Hippocampal formation (tissue), 2 donors: ENCODE results near the gene PXMP2.

ENCODE experiments used
- DNase-seq, 2 donors: peaks; one replicate each; lab custom pipeline; 2025; lab: John Stamatoyannopoulos, UW

The PXMP2 gene

DNA sequence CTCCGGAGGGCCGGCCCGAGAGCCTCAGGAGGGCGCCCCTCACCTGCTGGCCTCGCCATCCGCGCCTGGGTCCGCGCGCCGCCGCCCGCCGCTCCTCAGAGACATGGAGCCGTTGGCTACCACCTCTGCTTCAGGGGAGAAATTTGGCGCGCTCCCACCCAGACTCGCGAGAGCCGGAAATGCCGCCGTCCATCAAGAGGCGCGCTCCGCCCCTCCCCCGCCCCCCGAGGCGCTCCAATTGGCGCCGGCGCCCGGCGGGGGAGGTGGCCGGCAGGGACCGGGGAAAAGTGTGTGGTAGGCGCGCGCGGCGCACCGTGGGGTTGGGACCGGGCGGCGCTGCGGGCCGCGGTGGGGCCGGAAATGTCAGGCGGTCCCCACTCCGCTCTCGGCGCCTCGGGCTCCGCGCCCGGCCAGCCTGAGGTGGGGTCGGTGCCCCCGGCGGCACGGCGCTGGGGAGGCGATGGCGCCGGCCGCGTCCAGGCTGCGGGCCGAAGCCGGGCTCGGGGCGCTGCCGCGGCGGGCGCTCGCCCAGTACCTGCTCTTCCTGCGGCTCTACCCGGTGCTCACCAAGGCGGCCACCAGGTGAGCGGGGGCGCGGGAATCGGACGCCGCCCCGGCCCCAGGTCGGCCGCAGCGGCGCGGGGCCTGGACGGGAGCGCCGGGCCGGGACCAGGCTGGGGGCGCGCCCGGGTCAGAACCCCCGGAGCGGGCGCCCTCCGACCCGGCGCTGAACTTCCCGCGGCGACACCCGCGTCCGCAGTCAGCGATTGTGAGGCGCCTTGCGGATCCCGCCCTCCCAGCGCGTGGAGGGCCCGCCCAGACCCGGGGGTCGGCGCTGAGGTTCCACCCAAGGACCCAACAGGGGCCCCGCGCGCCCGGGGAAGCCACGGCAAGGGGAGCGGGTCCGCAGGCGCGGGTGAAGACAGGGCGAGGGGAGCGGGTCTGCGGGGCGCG is at the start of gene PXMP2, which contains the start of gene POLE:
TSS of gene PXMP2 (plus strand) at position 377 of the 954 bp plus-strand sequence. CDS start at position 461, 84 bp downstream.
TSS of gene POLE (minus strand) at position 132 of the 954 bp plus-strand sequence. CDS start at position 105, 27 bp downstream.
- peak; percentile 88 for DNase-seq

DNA sequence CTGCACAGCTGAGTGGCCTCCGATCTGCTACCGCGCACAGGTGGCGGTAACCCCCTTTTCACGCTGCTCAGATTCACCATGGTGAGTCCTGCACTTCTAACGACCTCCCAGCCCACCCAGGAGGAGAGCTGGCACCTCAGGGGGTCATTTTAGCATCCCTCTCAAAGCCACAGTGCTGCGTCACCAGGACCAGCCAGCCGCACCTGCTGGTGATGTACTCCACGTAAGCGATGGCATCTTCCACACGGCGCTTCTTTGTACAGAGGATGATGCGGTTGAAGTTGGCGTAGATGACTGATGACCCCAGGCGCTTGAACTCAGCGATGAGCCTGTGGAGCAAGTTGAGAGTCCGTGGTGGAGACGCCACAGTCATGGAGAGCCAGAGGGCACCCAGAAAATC is 49.6 kb upstream of the PXMP2 start:
- no peak for DNase-seq

DNA sequence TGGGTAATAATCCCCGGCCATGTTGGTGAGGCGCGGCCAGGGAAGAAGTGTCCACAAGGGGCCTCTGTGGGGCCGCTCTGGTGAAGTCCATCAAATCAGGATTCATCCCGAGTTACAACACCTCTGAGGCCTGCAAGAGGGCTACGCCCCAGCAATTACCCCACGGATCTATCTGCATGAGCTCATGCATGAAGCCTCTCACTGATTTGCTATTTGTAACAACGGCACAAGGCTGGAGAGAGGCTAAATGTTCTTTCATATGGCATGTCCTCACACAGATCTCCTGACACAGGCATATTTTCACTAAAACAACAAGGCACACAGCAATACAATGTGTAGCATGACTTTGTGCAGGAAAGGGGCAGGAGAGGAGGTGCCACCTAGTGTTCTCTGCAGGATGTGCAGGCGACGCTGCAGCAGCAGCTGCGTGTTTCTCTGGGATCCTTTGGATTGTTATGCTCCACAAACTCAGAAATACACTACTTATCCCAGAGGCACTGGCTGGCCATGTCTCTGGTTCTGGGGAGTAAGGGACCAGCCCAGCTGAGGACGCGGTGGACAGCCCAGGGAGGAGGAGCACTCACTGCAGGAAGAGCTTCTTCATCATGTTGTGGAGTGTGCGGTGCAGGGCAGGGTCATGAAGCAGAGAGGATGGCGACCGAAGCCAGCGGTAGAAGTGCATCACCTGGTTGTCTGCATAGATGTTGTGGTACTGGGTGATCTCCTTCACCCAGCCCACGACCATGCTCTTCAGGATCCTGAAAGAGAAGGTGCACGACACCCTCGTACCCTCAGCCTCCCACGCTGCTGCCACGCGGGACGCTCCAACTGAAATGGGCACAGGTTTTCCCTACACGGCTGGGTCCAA is 48.6 kb upstream of the PXMP2 start:
- DNase-seq = no peak

DNA sequence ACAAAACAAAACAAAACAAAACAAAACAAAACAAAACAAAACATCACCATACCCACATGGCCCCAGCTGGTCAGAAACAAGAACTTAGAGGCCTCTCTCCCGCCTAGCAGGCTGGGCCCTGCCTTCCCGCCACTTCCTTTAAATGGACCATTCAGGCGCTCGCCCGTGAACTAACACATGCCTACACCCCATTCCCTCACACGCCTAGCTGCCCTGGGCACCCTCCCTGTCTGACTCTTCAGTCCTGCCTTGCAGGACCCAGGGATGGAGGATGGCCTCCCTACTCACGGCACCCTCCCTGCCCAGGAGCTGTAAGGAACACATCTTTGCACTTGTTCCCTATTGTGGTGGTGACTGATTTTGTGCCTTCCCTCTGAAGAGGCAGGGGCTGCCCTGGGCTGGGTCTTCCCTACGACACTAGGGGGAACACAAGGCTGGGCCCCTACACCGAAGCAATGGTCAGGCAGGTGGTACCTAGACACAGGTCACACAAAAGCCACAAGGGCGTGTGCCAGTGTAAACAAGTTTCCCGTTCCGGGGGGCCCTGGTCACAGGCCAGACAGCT is 47.3 kb upstream of the PXMP2 start:
- DNase-seq = no peak

DNA sequence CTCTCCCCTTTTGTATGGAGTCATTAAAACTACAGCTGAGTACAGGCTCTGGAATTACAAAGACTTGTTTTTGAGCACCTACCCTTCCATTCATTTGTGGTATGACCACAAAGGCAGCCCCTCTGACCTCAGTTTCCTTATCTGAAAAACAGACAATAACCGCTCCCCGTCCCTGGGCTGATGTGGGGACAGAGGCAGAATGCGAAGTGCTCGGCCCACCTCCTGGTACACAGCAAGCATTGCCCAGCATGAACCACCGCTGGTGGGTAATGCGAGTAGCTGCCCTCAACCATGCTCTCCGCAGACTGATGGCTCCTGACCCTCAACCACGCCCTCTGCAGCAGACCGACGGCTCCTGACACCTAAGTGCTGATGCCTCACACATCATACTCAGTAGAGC is 46.5 kb upstream of the PXMP2 start:
- no peak for DNase-seq

DNA sequence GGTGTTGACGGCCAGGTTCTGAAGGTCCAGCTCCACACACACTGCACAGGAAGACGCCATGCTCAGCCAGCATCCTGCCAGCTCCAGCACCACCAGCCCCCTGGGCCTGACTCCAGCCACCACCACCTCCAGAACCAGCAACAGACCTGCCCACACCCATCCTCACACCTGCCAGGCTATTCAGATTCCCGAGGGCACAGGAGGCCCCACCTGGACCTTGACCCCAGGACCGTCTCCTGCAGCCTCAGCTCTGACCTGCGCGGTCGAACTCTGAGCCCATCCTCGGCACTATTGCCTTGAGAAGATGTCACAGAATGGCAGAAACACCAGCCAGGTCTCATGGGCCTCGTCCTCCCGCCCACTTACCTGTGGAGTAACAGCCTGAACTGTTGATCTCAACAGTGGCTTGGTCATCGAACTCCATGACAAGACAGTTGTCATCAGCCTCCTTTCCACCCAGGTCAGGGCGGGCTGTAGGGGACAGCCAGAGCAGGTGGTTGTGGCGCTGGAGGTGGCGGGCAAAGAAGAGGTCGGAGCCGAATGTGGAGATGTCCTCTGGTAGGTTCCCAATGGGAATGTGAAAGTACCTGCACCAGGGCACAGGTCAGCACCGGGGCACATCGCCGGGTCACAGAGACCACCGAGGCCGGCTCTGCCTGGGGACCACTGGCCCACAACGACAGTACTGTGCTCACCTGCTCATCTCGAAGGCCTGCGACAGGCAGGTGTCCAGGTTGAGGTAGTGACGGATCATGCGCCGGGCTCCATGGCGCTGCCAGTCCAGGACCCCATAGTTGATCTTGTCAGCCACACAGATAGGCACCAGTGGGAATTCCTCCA is 45.4 kb upstream of the PXMP2 start:
- no peak for DNase-seq

DNA sequence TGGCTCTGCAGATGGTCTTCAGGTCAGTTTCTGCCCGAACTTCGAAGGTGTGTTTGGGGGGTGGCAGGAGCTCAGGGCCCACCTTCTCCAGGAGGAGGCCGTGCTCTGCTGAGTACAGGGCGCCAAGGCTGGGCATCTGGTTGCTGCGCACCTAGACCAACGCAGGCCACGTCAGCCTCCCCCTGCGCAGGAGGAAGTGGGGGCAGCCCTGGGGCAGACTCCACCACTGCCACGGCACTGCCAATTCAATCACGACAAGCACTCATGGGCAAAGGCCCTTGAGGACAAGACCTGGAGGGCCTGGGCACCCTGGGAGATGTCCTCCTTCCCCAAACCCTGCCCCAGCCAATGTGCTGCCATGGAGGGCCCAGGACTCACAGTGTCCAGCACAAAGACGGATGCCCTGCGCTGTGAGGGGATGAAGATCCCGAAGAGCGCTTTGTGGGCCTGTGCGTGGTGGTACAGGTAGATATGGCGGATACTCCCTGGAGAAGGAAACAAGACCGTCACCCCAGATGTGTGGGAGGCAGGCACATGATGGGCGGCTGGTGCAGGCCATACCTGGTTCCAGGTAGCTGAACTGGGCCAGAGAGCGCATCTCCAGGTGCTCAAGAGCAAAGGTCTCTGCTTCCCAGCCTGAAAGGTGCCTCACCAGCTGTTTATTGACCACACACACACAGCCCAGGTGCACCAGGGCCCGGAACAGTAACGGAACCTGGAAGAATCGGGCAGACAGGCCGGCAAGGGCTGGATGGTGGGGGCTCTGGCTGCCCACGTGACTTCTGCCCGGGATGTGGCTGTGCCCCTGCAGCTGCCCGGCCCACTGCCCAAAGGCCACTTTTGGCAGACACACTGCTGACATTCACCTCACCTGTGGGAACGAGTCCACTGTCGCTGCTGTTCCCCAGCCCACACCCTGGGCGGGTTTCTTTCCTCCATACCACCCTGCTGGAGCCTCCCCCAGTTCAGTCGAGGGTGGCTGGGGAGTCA is 44.2 kb upstream of the PXMP2 start:
- DNase-seq = no peak

DNA sequence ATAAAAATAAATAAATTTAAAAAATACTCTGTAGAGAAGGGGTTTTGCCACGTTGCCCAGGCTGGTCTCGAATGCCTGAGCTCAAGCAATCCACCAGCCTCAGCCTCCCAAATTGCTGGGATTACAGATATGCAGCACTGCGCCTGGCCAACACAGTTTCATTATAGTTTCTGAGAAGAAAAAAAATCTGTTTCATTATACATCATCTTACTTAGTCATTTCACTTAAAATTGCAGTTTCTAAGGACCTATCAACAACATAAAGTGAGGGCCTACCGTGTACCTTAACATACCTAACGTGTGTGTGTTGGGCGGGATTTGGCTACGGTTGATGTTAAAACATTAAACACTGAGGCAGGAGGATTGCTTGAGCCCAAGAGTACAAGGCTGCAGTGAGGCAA is 40.5 kb upstream of the PXMP2 start:
- no peak for DNase-seq

DNA sequence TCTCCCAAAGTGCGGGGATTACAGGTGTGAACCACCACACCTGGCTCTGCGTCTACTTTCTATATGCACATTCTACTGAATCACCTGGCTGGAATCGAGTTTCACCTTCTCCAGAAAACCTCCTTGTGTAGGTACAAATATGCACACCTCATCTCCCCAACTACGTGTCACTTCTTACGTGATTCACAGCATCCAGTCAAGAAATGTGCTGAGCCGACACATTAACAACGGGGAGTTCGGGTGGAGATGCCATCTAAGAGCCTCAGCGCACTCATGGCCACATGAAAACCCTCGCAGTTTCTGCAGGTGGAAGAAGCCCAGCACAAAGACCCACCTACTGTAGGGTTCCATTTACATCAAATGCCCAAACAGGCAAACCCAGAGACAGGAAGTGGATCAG is 39.5 kb upstream of the PXMP2 start:
- no peak for DNase-seq

DNA sequence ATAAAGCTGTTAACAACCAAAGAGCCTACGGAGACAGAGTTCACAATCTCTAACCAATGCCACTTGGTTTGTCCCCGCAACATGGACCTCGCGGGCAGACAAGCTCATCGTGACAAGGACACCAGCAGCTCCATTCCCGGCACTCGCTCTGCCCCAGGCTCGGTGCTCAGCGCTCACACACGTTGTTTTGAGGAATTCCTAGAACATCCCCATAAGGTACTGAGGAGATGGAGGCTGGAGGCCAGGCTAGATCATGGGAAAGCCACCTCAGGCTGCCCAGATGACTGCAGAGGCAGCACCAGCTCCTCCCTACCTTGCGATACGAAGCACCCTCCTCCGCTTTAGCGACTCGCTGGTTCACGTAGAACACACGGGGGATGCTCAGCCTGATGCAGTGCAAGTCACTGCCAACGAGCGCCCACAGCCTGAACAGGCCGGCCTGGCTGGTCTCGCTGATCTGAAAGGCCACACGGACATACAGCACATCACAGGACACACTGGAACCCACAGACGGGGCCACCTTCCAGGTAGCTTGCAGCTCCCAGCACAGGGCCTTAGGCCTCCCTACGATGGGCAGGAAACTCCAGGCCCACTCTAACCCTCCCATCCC is 38.7 kb upstream of the PXMP2 start:
- DNase-seq = no peak

DNA sequence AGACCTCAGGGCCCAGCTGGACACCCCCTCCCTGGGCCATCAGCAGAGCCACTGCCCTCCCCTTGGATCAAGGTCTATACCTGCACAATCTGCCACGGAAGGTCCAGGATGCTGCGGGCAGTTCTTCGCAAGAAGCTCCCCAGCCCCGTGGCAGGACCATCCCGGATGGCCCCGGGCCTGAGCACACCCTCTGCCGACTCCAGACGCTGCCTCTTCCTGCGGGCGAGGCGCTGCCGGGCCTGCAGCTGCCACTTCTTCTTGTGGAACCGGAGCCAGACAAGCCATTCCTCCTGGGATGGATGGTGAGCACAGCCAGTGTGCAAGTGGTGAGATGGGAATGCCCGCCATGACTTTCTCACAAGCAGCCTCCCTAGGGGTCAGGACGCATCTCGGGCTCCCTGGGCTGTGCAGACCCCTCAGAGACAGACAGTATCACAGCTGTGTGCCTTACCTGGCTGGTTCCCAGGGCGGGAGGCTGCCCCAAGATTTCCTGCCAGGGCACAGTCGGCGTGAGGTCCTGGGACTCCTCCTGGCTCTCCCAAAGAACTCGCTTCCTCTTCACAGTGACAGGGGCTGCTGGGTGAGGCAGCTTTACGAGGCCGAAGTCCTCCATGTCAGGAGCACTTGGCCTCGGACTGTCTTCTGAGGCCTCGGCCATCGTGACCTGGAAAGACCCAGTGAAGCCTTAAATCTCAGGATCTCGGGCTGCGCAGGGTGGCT is 38.0 kb upstream of the PXMP2 start:
- DNase-seq = no peak

DNA sequence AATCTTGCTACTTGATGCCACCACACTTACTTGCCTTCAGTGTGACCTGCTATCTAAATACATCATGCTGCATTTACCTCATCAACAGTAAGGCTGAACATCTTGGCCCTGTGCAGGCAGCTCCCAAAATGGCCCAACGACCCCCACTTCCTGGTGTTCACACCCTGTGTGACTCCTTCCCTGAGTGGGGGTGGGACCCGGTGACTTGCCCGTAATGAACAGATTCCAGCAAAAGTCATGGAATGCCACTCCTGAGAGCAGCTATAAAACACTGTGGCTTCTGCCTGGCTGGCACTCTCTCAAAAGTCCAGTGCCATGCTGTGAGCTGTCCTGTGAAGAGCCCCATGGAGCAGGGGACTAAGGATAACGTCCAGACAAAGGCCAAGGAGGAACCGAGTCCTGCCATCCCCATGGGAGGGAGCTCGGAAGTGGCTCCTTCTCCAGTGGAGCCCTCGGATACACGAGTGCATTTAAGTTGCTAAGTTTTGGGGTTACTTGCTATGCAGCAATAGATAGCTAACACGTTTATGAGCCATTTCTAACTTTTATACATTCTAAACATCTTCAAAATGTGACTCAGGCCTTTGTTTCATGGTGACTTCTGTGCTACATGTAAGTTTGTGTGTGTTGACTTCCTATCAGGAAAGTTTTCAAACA is 35.8 kb upstream of the PXMP2 start:
- peak in 1 of 2 donors; percentile 99 for DNase-seq

DNA sequence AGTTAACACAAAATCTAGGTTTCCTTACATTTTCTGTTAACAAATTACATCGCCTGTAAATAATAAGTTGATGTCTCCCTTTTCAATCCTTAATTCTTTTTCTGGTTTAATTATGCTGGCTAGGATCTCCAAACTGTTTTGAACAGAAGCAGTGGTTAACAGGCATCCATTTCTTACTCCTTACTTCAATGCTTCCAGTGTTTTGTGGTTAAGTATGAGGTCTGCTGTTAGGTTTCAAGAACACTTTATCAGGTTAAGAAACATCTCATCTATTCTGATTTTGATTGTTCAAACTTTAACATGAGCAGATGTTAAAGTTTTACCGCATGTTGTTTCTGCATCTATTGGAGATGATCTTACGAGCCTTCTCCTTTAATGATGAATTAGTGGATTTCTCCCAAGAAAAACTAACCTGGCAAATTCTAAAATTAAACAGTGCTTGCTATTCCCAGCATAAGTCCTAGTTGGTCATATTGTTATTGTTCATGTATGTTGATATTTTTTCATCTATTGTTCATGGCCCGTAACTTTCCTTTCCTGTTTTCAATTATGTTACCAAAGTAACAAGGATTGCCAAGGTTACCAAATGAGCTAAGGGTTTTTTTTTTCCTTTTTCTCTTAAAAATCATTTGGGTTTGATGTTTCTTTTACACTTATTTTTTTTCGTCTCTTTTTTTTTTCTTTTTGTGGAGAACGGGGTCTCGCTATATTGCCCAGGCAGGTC is 33.7 kb upstream of the PXMP2 start:
- DNase-seq = no peak

DNA sequence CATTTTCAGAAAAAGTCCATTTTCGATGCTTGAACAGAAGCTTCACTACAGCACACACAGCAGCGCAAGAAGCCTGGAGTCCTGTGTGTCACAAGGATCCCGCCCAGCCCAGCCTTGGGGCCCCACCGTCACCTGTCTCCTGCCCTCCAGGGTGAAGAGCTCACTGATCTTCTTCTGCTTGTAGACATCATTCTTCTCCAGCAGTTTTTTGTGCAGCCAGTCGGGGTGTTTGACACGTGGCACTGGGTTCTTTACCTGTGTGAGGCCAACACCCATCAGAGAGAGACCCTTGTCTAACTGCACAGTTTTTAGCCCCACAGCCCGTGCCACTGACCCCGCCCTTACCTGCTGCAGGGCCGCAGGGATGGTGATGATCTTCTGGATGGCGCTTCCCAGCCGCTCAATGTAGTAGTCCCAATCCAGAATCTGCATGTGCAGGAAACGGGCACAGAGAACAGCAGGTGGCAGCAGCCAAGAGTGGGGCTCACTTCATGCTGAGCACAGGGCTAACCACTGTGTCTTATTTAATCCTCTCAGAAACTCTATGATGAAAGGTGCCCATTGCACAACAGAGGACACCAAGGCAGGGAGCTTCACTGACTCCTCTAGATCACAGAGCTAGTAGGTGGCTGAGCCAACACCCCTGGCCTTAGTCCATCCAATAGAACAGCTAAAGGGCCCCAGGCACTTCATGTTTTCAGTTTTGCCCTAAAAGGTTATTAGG is 30.2 kb upstream of the PXMP2 start:
- no peak for DNase-seq

DNA sequence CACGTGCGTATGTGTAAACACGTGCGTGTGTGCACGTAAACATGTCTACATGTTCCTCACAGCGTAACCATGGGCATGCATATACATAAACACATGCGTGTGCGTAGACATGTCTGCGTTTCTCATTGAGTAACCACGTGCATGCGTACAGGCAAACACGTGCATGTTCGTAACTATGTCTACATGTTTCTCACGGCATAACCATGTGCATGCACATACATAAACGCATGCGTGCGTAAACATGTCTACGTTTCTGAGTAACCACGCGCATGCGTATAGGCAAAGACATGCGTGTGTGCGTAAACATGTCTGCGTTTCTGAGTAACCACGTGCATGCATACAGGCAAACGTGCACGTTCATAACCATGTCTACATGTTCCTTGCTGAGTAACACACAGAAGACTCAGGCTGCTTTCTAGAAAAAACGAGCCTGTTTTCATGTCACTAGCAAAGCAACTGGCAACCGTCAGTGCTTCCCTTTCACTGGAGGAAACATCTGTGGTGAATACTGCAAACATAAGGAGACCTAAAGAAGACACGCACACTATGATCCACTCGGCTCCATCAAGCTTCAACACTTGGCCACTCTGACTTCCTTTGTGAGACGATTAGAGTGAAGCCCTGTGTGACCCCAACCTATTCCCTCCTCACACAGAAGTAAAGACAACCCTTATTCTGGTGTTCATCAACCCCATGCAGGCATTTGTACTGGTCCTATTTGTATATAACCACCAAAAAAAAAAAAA is 29.1 kb upstream of the PXMP2 start:
- DNase-seq = no peak

DNA sequence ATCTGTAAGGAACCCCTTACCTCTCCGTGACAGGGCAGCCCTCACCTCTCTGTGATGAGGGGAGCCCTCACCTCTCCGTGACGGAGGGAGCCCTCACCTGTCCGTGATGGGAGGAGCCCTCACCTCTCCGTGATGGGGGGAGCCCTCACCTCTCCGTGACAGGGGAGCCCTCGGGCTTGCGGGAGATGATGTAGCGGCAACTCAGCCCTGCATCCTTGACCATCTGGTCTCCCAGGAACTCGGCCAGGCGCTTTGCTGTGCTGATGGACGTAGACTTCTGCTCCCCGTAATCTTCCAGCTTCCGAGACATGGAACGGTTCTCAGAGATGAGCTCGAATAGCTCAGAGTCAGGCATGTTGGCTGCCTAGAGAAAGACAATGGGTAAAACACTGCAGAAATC is 28.2 kb upstream of the PXMP2 start:
- DNase-seq = no peak
